ENCODE data around the gene CYP4F22. TPM values are rescaled to one million over a fixed set of nuclear protein-coding genes. Genes with fewer than 3 reads are reported as not detected.

Gene CYP4F22
- total RNA-seq, 6 donors from 2014 or later, result 0.11 to 3.1 (median 0.20) TPM; not detected in 1

DNA sequence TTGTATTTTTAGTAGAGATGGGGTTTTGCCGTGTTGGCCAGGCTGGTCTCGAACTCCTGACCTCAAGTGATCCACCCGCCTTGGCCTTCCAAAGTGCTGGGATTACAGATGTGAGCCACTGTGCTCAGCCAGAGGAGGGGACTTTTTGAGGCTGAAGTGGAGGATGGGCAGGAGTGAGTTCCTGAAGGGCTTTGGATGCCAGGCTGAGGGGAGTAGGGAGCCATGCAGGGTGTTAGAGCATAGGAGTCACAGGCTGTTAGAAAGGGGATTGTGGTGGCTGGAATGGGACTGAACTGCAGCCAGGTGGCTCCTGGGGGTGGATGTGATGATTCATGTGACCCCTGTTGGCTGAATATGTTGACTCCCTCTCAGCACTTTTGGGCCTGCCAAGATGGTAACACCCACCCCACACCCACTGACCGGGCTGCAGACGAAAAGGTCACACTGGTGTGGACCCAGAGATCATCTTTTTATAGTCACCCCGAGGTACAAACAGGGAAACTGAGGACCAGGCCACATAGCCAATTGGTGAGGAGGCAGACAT is 11.2 kb downstream of the CYP4F22 start:
- Histone ChIP-seq H3K4me1 (no peaks in the 10 kb centered on the region), H3K36me3 (no peaks in the 10 kb centered on the region), H3K4me3 (no peak overlapping the region), H3K27ac (no peak overlapping the region), H3K9me3 (peaks cover 0 to 13% (median 5%) of the 10 kb centered on the region in 4 donors), H3K27me3 (no peaks in the 10 kb centered on the region)
- TF ChIP-seq POLR2AphosphoS5 (IDR thresholded peaks at IDR 0.05) (no peak), POLR2A (IDR thresholded peaks at IDR 0.05) (no peak), EP300 (IDR thresholded peaks at IDR 0.05) (no peak), CTCF (IDR thresholded peaks at IDR 0.05) (no peak)
- ATAC-seq (ENCODE audit: low FRiP score in 2 of 2) (no peak), DNase-seq (no peak)
- WGBS, 2 donors, result 86 to 90% methylated on average over 3 to 6 of the region's 6 CpGs

GRCh38 chr19:15524781-15525180 is 16.5 kb downstream of the CYP4F22 start:
- no peak for ATAC-seq (ENCODE audit: low FRiP score in 2 of 2)
- Histone ChIP-seq H3K27ac (no peak overlapping the region), H3K9me3 (no peaks in the 10 kb centered on the region), H3K36me3 (no peaks in the 10 kb centered on the region), H3K4me3 (no peak overlapping the region), H3K27me3 (no peaks in the 10 kb centered on the region), H3K4me1 (no peaks in the 10 kb centered on the region)
- DNase-seq, result no peak
- TF ChIP-seq CTCF (IDR thresholded peaks at IDR 0.05) (no peak), POLR2AphosphoS5 (IDR thresholded peaks at IDR 0.05) (no peak), POLR2A (IDR thresholded peaks at IDR 0.05) (no peak), EP300 (IDR thresholded peaks at IDR 0.05) (no peak)
- 78 to 84% methylated on average over 5 of the region's 5 CpGs for WGBS, 2 donors

- 74 to 82% methylated on average over 13 to 15 of the region's 15 CpGs for WGBS, 2 donors
- no peak for ATAC-seq (ENCODE audit: low FRiP score in 2 of 2)
- peak in 1 of 2 donors; percentile 66 for DNase-seq
Measured at GRCh38 chr19:15525291-15525690, 17.0 kb downstream of the CYP4F22 start.

DNA sequence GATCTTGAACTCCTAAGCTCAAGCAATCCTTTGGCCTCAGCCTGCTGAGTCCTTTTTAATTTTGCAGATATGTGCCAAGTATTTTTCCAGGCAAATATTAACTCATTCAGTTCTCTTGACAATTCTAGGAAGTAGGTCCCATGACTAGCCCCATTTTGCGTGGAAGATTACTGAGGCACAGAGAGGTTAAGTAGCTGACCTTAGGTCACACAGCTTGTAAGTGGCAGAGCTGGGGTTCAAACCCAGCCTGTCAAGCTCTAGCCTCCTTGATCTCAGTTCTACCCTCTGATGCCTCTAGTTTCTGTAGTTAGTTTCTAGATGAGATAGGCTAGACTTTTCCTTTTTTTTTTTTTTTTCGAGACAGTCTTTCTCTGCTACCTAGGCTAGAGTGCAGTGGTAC is 18.1 kb downstream of the CYP4F22 start:
- Histone ChIP-seq H3K4me1 (no peaks in the 10 kb centered on the region), H3K27ac (no peak overlapping the region), H3K27me3 (no peaks in the 10 kb centered on the region), H3K4me3 (no peak overlapping the region), H3K9me3 (no peaks in the 10 kb centered on the region), H3K36me3 (no peaks in the 10 kb centered on the region)
- ATAC-seq (ENCODE audit: low FRiP score in 2 of 2) (no peak), DNase-seq (no peak)
- WGBS, 2 donors, result 69 to 74% methylated on average over 2 of the region's 2 CpGs
- TF ChIP-seq EP300 (IDR thresholded peaks at IDR 0.05) (no peak), CTCF (IDR thresholded peaks at IDR 0.05) (no peak), POLR2AphosphoS5 (IDR thresholded peaks at IDR 0.05) (no peak)

More at GRCh38 chr19:15525291-15525690, 17.0 kb downstream of the CYP4F22 start:
- TF ChIP-seq POLR2AphosphoS5 (IDR thresholded peaks at IDR 0.05), result no peak
- no peak for TF ChIP-seq EP300 (IDR thresholded peaks at IDR 0.05)
- Histone ChIP-seq H3K27me3 (no peaks in the 10 kb centered on the region), H3K27ac (no peak overlapping the region), H3K36me3 (no peaks in the 10 kb centered on the region), H3K4me1 (no peaks in the 10 kb centered on the region), H3K9me3 (no peaks in the 10 kb centered on the region), H3K4me3 (no peak overlapping the region)

- DNase-seq (no peak), ATAC-seq (ENCODE audit: low FRiP score in 2 of 2) (no peak)
- no peak overlapping the region for H3K4me3 ChIP-seq
- TF ChIP-seq CTCF (IDR thresholded peaks at IDR 0.05) (no peak), POLR2A (IDR thresholded peaks at IDR 0.05) (no peak), EP300 (IDR thresholded peaks at IDR 0.05) (no peak), POLR2AphosphoS5 (IDR thresholded peaks at IDR 0.05) (no peak)
- H3K4me1 ChIP-seq, result peaks cover 0 to 2% (median under 1%) of the 10 kb centered on the region in 4 donors
- H3K27me3 ChIP-seq, result no peaks in the 10 kb centered on the region
- no peak overlapping the region for H3K27ac ChIP-seq
- 58 to 83% methylated on average over 3 of the region's 3 CpGs for WGBS, 2 donors
- H3K9me3 ChIP-seq, result no peaks in the 10 kb centered on the region
- no peaks in the 10 kb centered on the region for H3K36me3 ChIP-seq
Measured at GRCh38 chr19:15527705-15528104, 19.4 kb downstream of the CYP4F22 start.
